ENCODE measurements around the gene ANXA2R.

ANXA2R gene

GRCh38 chr5:42993516-42994245 is 46.4 kb downstream of the ANXA2R start:
- ChIA-PET CTCF (interaction anchor here (0.6 to 7.7 kb wide), 20 partner anchors 10 to 492 kb away, joined by 3 to 99 read pairs (median 4); partner anchors contain the start of gene ZNF131), POLR2A (interaction anchor here (0.8 to 1.6 kb wide), 4 partner anchors 9 to 48 kb away, joined by 3 to 13 read pairs (median 9); no protein-coding TSS in a partner anchor)
- no peak for TF ChIP-seq CTCF (IDR thresholded peaks at IDR 0.05; ENCODE audit: control extremely low read depth, extremely low read depth, low read depth, missing control alignments)
- no peak for DNase-seq (ENCODE audit: extremely low spot score)

DNA sequence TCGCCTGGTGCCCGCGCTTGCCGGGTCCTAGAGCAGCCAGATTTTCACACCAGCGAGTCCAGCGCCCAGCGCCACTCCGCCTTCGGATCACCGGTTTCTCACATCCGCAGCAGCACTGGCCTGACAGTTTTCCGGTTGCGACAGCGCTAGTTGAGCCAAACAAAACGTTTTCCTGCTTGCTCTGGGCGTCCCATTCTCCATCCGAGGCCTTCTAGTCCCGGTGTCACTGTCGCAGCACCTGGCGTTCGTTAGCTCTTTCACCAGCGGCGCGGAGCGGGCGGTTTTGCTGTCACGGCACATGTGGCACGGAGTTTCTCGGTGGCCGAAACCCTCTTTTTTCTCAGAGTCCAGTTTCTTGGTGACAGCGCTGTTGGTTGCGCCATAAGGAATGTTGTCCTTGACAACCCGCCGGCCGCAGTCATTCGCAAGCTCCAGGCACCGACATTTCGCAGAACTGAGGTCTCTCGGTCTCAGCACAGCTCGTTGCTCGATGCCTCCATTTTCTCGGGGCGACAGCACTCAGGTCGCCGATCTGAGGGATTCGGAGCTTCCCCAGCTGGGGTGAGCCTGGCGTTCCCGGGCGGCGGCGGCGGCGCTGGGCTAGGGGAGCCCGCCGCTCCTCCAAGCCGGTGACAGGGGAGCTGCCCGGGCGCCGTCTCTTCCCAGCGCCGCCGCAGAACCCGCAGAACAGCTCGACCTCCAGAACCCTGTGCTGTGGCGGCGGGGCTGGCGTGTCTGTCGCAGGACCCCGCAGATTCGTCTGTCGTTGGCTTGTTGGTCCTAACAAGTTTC is 47.8 kb downstream of the ANXA2R start:
- TF ChIP-seq CTCF (IDR thresholded peaks at IDR 0.05; ENCODE audit: control extremely low read depth, extremely low read depth, low read depth, missing control alignments): no peak
- peak; percentile 73 for DNase-seq (ENCODE audit: extremely low spot score)
- CTCF ChIA-PET: interaction anchor here (0.8 to 7.7 kb wide), 13 partner anchors 9 to 492 kb away, joined by 3 to 99 read pairs (median 4); no protein-coding TSS in a partner anchor
- POLR2A ChIA-PET: interaction anchor here (1.0 to 1.4 kb wide), 6 partner anchors 27 to 129 kb away, joined by 3 to 6 read pairs (median 4); partner anchors contain the start of gene ZNF131

- CTCF ChIA-PET: interaction anchor here (0.8 to 7.7 kb wide), 12 partner anchors 9 to 493 kb away, joined by 3 to 99 read pairs (median 4); no protein-coding TSS in a partner anchor
- POLR2A ChIA-PET: interaction anchor here (1.0 to 1.4 kb wide), 6 partner anchors 27 to 130 kb away, joined by 3 to 6 read pairs (median 4); partner anchors contain the start of gene ZNF131
- TF ChIP-seq CTCF (IDR thresholded peaks at IDR 0.05; ENCODE audit: control extremely low read depth, extremely low read depth, low read depth, missing control alignments): no peak
- DNase-seq (ENCODE audit: extremely low spot score): peak; percentile 73
Measured at GRCh38 chr5:42991404-42992087, 48.6 kb downstream of the ANXA2R start.

GRCh38 chr5:42990892-42991291 is 49.2 kb downstream of the ANXA2R start:
- POLR2A ChIA-PET: no interaction called here
- no peak for DNase-seq (ENCODE audit: extremely low spot score)
- no peak for TF ChIP-seq CTCF (IDR thresholded peaks at IDR 0.05; ENCODE audit: control extremely low read depth, extremely low read depth, low read depth, missing control alignments)
- CTCF ChIA-PET: interaction anchor here (1.0 to 5.5 kb wide), 4 partner anchors 19 to 493 kb away, joined by 3 to 51 read pairs (median 4); no protein-coding TSS in a partner anchor

All from GM10248 (cell line).